GM10248 (cell line): Measurements from ENCODE around the gene VEPH1.

Experiments used
- CTCF ChIA-PET: fragments of 300-600 bp; sonication (Branson Sonifier 250); formaldehyde crosslinking; extraction: SDS; loops from one replicate; lab custom pipeline; 2021; ENCODE audit warnings: antibody characterized with exemption; lab: Yijun Ruan, JAX
- POLR2A ChIA-PET: fragments of 350-650 bp; sonication (Branson Sonifier 250); formaldehyde crosslinking; extraction: SDS; loops from one replicate; lab custom pipeline; 2020; ENCODE audit warnings: antibody characterized with exemption; lab: Yijun Ruan, JAX
- DNase-seq: peaks from one replicate; pipeline ENCODE4 v3.0.0; 2012; ENCODE audit errors: extremely low spot score
- TF ChIP-seq, protein P1 (sequence below): IDR thresholded peaks from 2 replicates; pipeline ENCODE4 v1.5.1; 2012; ENCODE audit warnings: mild to moderate bottlenecking, low read depth; ENCODE audit errors: extremely low read depth, missing control alignments, control extremely low read depth

Gene VEPH1

DNA sequence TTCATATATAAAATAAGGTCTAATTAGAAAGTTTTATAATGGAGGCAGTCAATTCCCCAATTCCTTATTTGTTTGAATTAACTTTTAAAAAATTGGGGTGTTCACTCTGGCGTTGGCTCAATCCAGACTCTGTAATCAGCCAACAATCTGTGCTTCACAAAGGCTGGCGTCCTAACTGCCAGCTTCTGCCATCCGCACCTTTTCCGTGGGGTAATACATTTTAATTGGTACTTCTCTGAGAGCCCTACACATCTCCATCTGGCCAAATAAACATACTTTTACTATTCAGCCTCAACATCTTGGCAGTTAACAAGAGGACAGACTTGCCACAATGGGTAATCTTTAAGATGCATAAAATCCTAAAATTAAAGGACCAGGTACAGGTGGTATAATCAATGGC, 218.1 kb downstream of the VEPH1 start:
- TF ChIP-seq, protein P1, sequence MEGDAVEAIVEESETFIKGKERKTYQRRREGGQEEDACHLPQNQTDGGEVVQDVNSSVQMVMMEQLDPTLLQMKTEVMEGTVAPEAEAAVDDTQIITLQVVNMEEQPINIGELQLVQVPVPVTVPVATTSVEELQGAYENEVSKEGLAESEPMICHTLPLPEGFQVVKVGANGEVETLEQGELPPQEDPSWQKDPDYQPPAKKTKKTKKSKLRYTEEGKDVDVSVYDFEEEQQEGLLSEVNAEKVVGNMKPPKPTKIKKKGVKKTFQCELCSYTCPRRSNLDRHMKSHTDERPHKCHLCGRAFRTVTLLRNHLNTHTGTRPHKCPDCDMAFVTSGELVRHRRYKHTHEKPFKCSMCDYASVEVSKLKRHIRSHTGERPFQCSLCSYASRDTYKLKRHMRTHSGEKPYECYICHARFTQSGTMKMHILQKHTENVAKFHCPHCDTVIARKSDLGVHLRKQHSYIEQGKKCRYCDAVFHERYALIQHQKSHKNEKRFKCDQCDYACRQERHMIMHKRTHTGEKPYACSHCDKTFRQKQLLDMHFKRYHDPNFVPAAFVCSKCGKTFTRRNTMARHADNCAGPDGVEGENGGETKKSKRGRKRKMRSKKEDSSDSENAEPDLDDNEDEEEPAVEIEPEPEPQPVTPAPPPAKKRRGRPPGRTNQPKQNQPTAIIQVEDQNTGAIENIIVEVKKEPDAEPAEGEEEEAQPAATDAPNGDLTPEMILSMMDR: no peak
- ChIA-PET POLR2A (no interaction called here), CTCF (interaction anchor here (1.5 to 2.6 kb wide), 2 partner anchors 10 to 13 kb away, joined by 3 to 11 read pairs; no protein-coding TSS in a partner anchor)
- DNase-seq: no peak

DNA sequence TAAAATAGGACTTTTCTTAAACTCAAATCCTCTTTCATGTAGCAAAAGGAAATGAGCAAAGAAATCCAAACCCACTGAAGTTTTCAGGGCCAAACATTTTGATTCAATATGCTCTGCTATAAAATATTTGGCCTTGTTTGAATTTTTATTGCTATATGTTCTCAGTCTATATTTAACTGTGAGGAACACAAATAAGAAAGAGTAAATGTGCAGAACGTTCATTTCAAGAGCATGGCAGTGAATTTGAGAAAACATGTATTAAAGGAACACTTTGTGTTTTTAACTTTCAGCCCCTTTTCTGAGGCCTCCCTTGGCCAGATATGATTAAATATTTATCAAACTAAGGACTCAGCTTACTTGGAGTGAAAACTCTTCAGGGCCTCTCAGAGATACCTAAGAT, 218.5 kb downstream of the VEPH1 start:
- no peak for DNase-seq
- ChIA-PET CTCF (interaction anchor here (2.6 kb wide), 1 partner anchor 11 kb away, joined by 11 read pairs; no protein-coding TSS in a partner anchor), POLR2A (no interaction called here)
- TF ChIP-seq, protein P1: no peak

DNA sequence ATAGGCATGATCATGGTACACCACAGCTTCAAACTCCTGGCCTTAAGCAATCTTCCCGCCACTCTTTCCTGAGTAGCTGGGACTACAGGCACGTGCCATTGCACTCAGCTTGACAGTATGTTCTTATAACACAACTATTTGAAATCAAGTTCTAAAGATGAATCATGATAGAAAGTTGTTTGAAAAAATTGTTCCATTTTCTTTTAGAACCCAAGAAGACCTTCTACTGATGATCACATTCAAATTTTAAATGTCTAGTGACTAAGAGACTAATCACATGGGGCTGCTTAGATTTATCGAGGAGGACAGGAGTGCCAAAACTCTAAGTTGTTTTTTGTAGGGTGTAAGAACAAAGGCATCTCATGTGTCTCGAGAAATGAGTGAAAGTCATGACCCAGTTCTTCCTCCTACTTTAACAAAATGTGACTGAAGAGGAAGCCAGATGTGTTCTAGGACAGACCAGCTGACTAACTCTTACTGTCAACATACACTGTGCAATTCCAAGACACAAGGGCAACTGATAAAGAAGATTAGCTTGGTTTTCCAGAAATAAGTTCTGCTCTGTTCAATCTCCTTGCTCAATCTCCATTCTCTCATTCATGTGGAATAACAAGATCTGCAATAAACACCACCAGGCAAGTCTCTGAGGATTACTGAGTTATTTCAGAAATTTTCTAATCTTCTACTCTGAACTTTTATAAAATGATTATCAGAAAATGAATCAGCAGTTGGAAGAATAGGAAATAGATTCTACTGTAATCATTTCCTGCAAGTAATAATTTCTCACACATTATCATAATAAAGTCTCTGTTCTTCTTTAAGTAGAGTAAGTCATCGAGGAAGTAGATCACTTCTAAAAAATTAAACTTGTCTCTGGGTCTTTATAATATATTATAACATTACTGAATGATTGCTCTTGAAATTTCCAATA, 220.7 kb downstream of the VEPH1 start:
- CTCF ChIA-PET: interaction anchor here (1.3 kb wide), 1 partner anchor 12 kb away, joined by 3 read pairs; no protein-coding TSS in a partner anchor
- POLR2A ChIA-PET: no interaction called here
- TF ChIP-seq, protein P1: no peak
- no peak for DNase-seq

DNA sequence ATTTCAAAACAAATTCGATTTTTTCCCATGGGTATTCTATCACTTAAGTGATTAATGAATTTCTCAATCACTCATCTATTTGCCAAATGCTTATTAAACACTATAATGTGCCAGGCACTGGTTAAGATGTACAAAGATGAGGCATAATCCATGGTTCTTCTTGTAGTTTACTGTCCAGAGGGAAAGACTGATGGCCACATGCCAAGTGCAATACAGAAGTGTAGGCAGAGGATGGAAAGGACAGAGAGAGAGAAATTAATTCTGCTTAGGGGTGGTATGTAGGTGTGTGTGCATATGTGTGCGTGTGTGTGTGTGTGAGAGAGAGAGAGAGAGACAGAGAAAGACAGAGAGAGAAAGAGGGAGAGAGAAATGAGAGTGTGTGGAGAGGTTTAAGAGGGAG, 222.4 kb downstream of the VEPH1 start:
- POLR2A ChIA-PET: no interaction called here

DNA sequence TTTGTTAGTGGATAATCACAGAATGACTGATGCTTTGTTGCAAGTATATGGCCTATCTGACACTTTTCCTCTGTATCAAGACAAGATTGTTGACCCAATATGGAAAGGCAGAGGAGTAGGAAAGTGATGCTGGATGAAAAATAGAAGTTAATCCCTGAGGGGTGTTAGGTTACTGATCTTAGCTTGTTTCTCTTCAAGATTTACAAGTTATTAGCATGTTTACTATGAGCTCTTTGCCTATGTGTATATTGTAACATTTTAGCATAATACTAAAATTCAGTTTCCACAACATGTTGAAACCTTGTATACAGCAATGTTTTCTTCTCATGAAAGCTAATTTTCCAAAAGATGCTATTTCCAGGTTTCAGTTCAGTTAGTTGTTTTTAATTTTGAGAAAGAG, 222.9 kb downstream of the VEPH1 start:
- TF ChIP-seq, protein P1: no peak
- ChIA-PET CTCF (no interaction called here), POLR2A (no interaction called here)
- DNase-seq: no peak

More for the DNA sequence above, 222.4 kb downstream of the VEPH1 start:
- CTCF ChIA-PET: no interaction called here
- no peak for DNase-seq
- TF ChIP-seq, protein P1: no peak

DNA sequence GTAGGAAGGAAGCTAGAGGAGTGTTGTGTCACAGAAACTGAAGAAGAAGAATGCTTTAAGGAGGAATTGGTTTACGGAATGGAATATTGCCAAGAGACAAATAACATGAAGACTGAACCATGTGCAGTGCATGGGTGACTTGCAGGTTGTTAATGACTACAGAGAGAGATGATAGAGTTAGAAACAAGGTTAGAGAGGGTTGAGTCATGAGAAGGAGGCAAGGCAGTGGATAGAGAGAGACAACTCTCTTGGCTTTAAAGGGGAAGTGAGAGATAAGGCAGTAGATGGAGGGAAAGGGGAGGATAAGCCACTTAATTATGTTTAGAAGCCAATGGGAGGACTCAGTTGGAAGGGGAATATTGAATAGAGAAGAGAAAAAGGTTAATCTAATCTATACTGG, 224.0 kb downstream of the VEPH1 start:
- ChIA-PET POLR2A (no interaction called here), CTCF (interaction anchor here (0.9 kb wide), 1 partner anchor 10 kb away, joined by 3 read pairs; no protein-coding TSS in a partner anchor)
- TF ChIP-seq, protein P1: no peak
- no peak for DNase-seq
